ENCODE measurements around the gene TTC39A.

- TF ChIP-seq CTCF (IDR thresholded peaks at IDR 0.05): no peak
- no peak for TF ChIP-seq ZFX (IDR thresholded peaks at IDR 0.05; ENCODE audit: borderline replicate concordance)
These were observed 5.6 kb upstream of the TTC39A start for GRCh38 chr1:51336004-51336403.
